Stimulated activated CD8-positive, alpha-beta memory T cell treated with anti-CD3 and anti-CD28 coated beads, Interleukin-15, amount 100 ng/mL, for 1 hour (primary cell): Measurements from ENCODE around the gene EXOC6.

Source experiments
- DNase-seq: peaks from one replicate; pipeline ENCODE4 v3.0.0-alpha.2; 2020; ENCODE audit warnings: low read depth

The EXOC6 gene

GRCh38 chr10:93023013-93023650, 174.8 kb downstream of the EXOC6 start:
- DNase-seq: no peak

GRCh38 chr10:93026072-93026471, 177.8 kb downstream of the EXOC6 start:
- DNase-seq: no peak

- no peak for DNase-seq
These were observed 179.2 kb downstream of the EXOC6 start for GRCh38 chr10:93027508-93027907.

GRCh38 chr10:93028883-93029282, 180.6 kb downstream of the EXOC6 start:
- no peak for DNase-seq

- DNase-seq: no peak
These were observed 182.1 kb downstream of the EXOC6 start for GRCh38 chr10:93030409-93030808.

GRCh38 chr10:93032105-93032808, 183.9 kb downstream of the EXOC6 start:
- no peak for DNase-seq

GRCh38 chr10:93032809-93033137, 184.5 kb downstream of the EXOC6 start:
- DNase-seq: no peak

GRCh38 chr10:93034426-93034825, 186.1 kb downstream of the EXOC6 start:
- no peak for DNase-seq

GRCh38 chr10:93039110-93039509, 190.8 kb downstream of the EXOC6 start:
- no peak for DNase-seq

GRCh38 chr10:93039721-93040120, 191.4 kb downstream of the EXOC6 start:
- no peak for DNase-seq

- no peak for DNase-seq
These were observed 206.2 kb downstream of the EXOC6 start for GRCh38 chr10:93054486-93054885.

- no peak for DNase-seq
These were observed 209.8 kb downstream of the EXOC6 start for GRCh38 chr10:93058139-93058538.

GRCh38 chr10:93059975-93060886, 211.9 kb downstream of the EXOC6 start, which contains the start of gene CYP26C1:
TSS of gene CYP26C1 (plus strand) at chr10:93060798. CDS start at chr10:93061264, 466 bp downstream.
- no peak for DNase-seq

GRCh38 chr10:93060887-93061593, 212.7 kb downstream of the EXOC6 start:
- DNase-seq: no peak

GRCh38 chr10:93061594-93062513, 213.5 kb downstream of the EXOC6 start:
- no peak for DNase-seq

GRCh38 chr10:93062514-93063143, 214.3 kb downstream of the EXOC6 start:
- no peak for DNase-seq

- DNase-seq: no peak
These were observed 215.0 kb downstream of the EXOC6 start for GRCh38 chr10:93063144-93063976.

- no peak for DNase-seq
These were observed 215.8 kb downstream of the EXOC6 start for GRCh38 chr10:93063977-93064660.
